HG03469 (cell line): ENCODE data around the gene CSTB.

Experiments used
- ATAC-seq: cut with Tn5 transposase; IDR thresholded peaks from one replicate; pipeline ENCODE4 v1.9.1; 2021; ENCODE audit warnings: mild to moderate bottlenecking, moderate library complexity, moderate number of reproducible peaks; ENCODE audit not compliant: unreplicated experiment

Gene CSTB

DNA sequence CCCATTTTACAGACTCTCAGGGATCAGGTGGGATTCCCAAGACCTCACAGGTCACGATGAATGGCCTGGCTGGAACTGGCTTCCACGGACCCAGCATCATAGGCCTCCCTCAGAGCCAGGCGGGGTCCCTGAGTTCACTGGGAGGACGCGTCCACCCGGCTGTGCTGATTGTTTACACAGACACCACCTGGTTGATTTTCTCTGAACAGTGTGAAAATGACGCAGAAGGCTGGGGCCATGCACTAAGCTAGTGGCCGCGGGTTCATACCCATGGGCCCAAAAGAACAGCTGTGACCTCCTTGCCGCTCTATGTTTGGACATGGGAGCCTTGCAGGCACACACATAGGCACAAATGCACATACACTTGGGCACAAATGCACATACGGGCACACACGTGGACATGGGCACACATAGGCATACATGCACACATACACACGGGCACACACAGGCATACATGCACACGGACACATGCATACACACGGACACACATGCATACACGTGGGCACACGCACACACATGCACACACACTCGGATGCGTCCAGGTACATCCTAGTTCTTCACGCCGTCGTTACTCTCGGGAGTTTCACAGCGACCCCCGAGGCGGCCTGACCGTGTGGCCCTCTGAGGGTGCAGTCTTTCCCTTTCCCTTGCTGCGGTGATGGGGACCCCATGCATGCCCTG, 23.2 kb downstream of the CSTB start:
- no peak for ATAC-seq

DNA sequence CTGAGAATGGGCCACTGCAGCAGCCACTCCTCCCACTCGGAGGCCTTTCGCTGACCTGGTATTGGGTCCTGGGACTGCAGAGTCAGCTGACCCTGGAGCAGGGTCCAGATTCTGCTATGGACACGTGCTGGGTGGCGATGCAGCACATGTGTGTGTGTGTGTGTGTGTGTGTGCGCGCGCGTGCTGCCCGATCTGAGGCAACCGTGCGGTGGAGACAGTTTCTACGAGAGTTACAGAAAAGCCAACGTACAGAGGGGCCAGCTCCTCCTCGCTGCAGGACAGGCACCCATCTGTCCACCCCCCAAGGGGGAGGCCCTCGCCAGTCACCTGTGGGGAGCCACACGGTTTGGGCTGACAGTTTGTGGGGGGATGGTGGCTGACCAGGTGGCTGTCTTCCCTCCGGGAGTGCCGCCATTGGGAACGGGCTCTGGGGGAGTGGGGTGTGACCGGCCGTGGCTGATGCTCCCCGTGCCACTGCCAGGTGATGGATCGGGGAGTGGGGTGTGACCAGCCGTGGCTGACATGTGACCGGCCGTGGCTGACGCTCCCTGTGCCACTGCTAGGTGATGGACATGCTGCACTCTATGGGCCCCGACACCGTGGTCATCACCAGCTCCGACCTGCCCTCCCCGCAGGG, 24.0 kb downstream of the CSTB start:
- ATAC-seq = no peak

DNA sequence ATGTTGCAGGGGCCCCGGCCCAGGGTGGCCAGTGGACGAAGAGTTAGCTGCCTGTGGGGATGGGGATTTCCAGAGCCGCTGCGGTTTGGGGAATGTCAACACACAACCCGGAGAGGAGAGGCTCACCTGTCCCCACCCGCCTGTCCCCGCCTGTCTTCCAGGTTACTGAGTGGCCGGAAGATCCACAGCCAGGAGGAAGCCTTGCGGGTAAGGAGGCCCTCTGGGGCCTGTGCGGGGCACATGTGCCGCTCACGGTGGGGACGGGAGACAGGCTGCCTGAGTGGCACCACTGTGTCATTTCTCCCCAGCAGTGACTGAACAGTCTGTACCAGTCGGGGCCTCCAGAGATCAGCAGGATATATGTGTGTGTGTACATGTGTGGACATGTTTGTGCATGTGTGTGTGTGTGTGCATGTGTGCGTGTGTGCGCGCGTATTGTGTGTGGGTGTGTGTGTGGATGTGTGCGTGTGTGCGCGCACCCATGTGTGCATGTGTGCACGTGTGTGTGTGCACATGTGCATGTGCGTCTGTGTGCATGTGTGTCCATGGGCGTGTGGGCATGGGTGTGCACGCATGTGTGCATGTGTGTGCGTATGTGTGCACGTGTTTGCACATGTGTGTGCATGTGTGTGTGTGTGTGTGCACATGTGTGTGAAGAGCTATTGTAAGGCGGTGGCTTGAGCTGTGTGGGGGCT, 25.6 kb downstream of the CSTB start:
- ATAC-seq = no peak

- ATAC-seq = no peak
These were observed 26.4 kb downstream of the CSTB start for GRCh38 chr21:43749651-43750262.

GRCh38 chr21:43748622-43749021, 27.5 kb downstream of the CSTB start:
- no peak for ATAC-seq

DNA sequence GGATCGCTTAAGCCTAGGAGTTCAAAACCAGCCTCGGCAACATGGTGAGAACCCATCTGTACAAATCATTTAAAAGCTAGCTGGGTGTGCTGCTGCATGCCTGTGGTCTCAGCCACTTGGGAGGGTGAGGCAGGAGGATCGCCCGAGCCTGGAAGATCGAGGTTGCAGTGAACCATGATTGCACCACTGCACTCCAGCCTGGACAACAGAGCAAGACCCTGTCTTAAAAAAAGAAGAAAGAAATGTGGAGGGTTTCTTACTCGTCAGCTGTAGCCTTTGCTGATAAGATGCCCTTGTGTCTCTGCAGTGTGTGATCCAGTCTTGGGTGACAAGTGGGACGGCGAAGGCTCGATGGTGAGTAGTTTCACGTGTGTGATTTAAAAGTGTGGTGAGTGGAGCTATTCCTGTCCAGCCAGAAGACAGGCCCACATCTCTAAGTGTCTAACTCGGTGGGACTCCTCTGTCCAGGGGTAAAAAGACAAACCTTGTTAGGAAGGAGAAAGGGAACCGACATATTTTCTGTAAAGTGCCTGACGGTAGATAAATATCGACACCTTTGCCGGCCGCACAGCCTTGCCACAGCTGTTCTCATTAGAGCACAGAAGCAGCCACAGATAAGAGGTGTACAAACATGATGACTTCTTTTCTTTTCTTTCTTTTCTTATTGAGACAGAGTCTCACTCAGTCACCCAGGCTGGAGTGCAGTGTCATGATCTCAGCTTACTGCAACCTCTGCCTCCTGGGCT, 30.2 kb downstream of the CSTB start:
- ATAC-seq = no peak

DNA sequence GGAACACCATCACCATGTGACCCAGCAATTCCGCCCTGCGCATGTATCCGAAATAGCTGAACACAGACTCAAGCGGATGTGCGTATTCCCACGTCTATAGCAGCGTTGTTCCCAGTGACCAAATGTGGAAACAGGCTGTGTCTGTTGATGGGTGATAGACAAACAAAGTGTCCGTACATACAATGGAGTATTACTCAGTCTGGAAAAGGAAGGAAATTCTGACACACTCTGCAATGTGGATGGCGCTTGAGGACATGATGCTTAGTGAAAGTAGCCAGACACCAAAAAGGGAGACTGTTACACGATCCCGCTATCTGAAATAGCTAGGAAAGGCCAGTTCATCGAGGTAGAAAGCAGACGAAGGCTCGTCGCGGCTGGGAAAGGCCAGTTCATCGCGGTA, 31.4 kb downstream of the CSTB start:
- no peak for ATAC-seq

GRCh38 chr21:43743947-43744346, 32.2 kb downstream of the CSTB start:
- no peak for ATAC-seq

GRCh38 chr21:43741423-43742096, 34.5 kb downstream of the CSTB start:
- ATAC-seq = no peak

DNA sequence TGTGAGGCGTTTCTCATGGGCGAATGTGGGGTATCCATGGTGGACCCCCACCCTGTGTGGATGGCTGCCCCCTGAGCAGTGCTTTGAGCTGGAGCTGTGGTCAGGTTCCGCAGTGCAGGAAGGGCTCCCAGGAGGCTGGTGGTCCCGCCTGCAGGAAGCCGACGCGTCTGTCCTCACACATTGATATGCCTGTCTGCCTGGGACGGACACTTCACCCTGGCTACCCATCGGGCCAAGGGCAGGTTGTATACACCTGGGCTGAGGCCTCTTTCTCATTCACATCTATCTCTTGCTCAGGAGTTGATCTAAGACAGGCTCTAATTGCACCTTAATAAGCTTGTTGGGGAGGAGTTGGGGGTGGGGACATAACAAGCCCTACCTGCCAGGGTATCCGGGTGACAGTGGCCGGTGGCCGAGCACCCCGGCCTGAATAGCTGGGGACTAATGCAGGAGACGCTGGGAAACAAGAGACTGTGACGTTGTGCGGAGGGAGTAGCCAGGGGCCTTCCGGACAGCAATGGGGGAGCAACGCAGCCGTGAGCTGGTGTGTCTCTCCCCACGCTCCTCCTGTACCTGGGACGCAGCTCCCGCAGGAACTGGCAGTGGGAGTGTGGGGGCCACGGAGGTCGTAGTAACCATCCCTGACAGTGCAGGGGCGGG, 35.5 kb downstream of the CSTB start:
- no peak for ATAC-seq

GRCh38 chr21:43739621-43740435, 36.3 kb downstream of the CSTB start:
- no peak for ATAC-seq

DNA sequence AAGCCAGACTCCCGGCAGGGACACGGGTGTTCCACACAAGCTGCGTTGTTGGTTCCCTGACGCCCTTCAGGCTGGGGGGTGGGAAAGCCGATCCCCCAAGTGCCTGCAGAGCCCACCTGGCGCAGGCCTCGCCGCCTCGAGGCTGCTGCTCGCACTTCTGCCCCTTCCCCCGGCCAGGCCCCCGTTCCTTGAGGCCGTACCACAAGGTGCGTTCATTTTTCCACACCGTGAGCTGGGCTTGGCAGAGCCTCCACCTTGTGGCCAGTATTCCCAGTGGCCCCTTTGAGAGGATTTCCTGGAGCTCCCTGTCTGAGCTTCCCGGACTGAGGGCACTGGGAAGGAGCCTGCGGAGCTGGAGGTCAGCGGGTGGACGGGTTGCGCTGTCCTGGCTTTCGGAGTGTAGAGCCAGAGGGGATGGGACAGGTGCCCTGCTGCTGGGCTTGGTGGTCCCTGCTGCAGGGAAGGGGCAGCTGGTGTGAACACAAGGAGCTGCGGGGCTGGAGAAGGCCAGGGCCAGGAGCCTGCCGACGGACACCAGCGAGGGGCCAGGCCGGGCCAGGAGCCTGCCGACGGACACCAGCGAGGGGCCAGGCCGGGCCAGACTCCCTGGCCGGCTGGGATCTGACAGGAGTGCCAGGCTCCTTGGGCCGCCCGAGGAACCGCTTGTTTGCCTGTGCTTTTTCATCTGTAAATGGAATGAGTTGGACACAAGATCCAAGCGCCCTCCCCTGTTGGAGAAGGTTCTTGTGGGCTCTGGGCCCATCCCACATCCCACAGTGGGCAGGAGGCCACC, 38.8 kb downstream of the CSTB start:
- no peak for ATAC-seq

DNA sequence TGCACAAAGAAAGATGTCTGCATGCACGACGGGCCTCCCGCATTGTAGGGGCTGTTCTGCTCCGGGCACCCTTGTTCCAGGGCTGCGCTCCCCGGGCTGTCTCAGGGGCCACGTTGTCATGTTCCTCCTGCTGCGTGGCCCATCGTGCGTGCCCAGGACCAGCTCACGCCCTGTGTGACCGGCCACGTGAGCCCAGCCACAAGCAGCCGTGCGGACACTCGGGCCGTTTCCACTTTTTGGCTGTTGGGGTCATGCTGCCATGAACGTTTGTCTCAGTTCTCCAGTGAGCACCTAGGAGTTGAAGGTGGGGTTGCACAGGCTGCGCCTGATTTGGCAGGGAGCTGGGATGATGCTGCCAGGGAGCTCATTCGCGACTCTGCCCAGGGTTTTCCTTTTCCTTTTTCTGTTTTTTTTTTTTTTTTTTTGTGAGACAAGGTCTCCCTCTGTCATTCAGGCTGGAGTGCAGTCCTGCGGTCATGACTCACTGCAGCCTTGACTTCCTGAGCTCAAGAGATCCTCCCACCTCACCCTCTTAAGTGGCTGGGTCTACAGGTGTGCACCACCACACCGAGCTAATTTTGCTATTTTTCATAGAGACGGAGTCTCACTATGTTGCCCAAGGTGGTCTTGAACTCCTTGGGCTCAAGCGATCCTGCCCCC, 39.8 kb downstream of the CSTB start:
- ATAC-seq = no peak

DNA sequence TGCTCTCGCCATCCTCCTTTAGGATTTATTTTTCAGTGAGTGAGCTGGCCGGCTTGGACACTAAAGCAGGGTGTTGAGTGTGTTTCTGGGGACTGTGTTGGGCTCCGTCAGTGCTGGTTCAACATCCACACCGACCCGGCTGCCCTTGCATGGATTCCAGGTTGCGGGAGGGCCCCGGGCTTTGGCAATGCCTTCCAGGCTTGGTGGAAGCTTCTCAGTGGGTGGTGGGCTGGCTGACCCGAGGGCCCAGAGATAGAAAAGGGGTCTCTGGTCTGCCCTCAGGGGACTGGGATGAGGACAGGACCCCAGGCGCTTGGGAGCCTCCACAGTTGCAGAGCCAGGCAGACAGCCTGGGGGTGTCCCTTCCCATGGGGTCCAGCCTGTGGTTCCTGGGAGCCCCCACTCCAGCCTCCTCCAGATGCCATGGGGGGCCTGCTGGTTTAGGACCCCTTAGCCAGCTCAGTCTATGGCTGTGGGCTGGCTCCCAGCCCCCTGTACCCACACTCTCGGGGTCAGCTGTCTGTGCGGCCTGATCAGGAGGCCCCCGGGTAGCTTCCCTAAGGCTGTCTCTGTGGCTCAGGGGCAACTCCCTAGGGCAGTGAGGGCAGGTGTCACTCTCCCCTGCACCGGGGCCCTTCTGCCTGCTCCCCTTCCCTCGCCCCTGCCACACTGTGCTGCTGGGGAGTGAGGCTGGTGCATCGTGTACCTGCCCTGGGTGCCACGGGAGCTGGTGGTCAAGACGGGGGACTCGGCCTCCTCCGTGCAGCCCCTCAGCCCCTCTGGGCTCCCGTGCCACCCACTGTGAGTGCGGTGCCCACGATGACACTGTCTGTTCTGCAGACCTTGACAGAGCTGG, 40.6 kb downstream of the CSTB start:
- no peak for ATAC-seq

DNA sequence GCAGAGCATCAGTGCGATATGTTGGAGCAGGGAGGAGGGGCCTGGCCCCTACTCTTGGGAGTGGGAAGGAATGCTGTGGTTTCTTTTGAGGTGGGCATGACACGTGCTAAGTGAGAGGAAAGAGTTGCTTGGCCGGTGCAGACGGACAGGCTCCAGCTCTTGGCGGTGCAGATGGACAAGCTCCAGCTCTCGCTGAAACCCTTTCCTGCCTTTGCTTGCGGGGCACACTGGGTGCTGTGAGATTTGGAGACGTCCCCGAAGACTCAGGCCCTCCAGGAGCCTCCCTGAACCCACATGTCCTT, 41.2 kb downstream of the CSTB start:
- ATAC-seq = no peak

- ATAC-seq = no peak
These were observed 41.8 kb downstream of the CSTB start for GRCh38 chr21:43734131-43734927.
